IMR-90 (cell line): ENCODE data around the gene LETM1. TPM values are rescaled to one million over a fixed set of nuclear protein-coding genes. Genes with fewer than 3 reads are reported as not detected.

ENCODE experiments used
- ATAC-seq: fragments of 200-7000 bp; cut with Tn5 transposase; 2 replicates; pipeline ENCODE4 v1.9.1; 2020; ENCODE audit warnings: low read depth, mild to moderate bottlenecking, moderate library complexity
- BruUV-seq: library from RNA; stranded (reverse); fragments of 400-500 nt; replicated peaks from 2 replicates; lab custom pipeline; 2021; lab: Mats Ljungman, UMichigan
- CTCF ChIA-PET: fragments of 300-600 bp; formaldehyde crosslinking; extraction: SDS; loops from one replicate; lab custom pipeline; 2021; ENCODE audit warnings: antibody characterized with exemption; lab: Yijun Ruan, JAX
- POLR2A ChIA-PET: fragments of 300-600 bp; sonication (Branson Sonifier 250); formaldehyde crosslinking; loops from one replicate; lab custom pipeline; 2022; ENCODE audit warnings: antibody characterized with exemption; ENCODE audit not compliant: unreplicated experiment; lab: Charles Lee
- DNase-seq: peaks from one replicate; pipeline ENCODE4 v3.0.0; 2013
- H2AFZ ChIP-seq: replicated peaks from 2 replicates; pipeline ENCODE3; 2013; ENCODE audit warnings: low read length, mild to moderate bottlenecking; ENCODE audit not compliant: poor library complexity
- H2AK5ac ChIP-seq: 2 replicates; pipeline ENCODE4 v1.6.1; 2013; ENCODE audit warnings: low read depth, low read length, inconsistent platforms
- H2AK9ac ChIP-seq: replicated peaks from 2 replicates; pipeline ENCODE3; 2013; ENCODE audit warnings: mild to moderate bottlenecking, low read depth, low read length, moderate library complexity; ENCODE audit not compliant: poor library complexity
- H2BK120ac ChIP-seq: 2 replicates; pipeline ENCODE4 v1.6.1; 2013; ENCODE audit warnings: low read depth, low read length, inconsistent platforms
- H2BK15ac ChIP-seq: 3 replicates; pipeline ENCODE4 v1.6.1; 2013; ENCODE audit warnings: low read depth, low read length, inconsistent platforms
- H2BK20ac ChIP-seq: 2 replicates; pipeline ENCODE4 v1.6.1; 2013; ENCODE audit warnings: low read depth, mild to moderate bottlenecking, inconsistent platforms, low read length, moderate library complexity
- H2BK5ac ChIP-seq: 2 replicates; pipeline ENCODE4 v1.6.1; 2013; ENCODE audit warnings: mild to moderate bottlenecking, low read depth, low read length, inconsistent platforms; ENCODE audit not compliant: poor library complexity, severe bottlenecking
- H3K14ac ChIP-seq: replicated peaks from 2 replicates; pipeline ENCODE4 v1.6.1; 2013; ENCODE audit warnings: low read depth, low read length, inconsistent platforms
- H3K18ac ChIP-seq: 2 replicates; pipeline ENCODE4 v1.6.1; 2013; ENCODE audit warnings: low read depth, low read length, control low read depth
- H3K23ac ChIP-seq: 2 replicates; pipeline ENCODE4 v1.6.1; 2013; ENCODE audit warnings: low read depth, low read length, inconsistent platforms
- H3K27ac ChIP-seq: 2 replicates; pipeline ENCODE4 v1.5.1; 2013; ENCODE audit warnings: mild to moderate bottlenecking, control low read depth, low read length; ENCODE audit not compliant: insufficient read depth
- H3K27me3 ChIP-seq: 2 replicates; pipeline ENCODE4 v1.6.1; 2013; ENCODE audit warnings: low read length; ENCODE audit not compliant: control insufficient read depth, insufficient read depth
- H3K36me3 ChIP-seq: 2 replicates; pipeline ENCODE4 v1.6.1; 2013; ENCODE audit warnings: low read length, mixed read lengths; ENCODE audit not compliant: control insufficient read depth, insufficient read depth
- H3K4ac ChIP-seq: 2 replicates; pipeline ENCODE4 v1.6.1; 2013; ENCODE audit warnings: low read depth, low read length, inconsistent platforms
- H3K4me1 ChIP-seq: 2 replicates; pipeline ENCODE4 v1.6.1; 2013; ENCODE audit warnings: low read length, mixed read lengths; ENCODE audit not compliant: control insufficient read depth, insufficient read depth
- H3K4me2 ChIP-seq: 2 replicates; pipeline ENCODE4 v1.6.1; 2013; ENCODE audit warnings: low read depth, mild to moderate bottlenecking, control low read depth, low read length, moderate library complexity
- H3K4me3 ChIP-seq: 2 replicates; pipeline ENCODE4 v1.5.1; 2013; ENCODE audit warnings: low read depth, mild to moderate bottlenecking, control low read depth, low read length, moderate library complexity; ENCODE audit not compliant: insufficient read depth
- H3K56ac ChIP-seq: 2 replicates; pipeline ENCODE4 v1.6.1; 2013; ENCODE audit warnings: low read length, inconsistent platforms; ENCODE audit not compliant: insufficient read depth; ENCODE audit errors: extremely low read depth
- H3K79me1 ChIP-seq, 2 experiments: 2 replicates each; pipeline ENCODE4 v1.6.1; 2013; ENCODE audit warnings: low read length in 2 of 2, inconsistent platforms in 1 of 2, low read depth in 1 of 2
- H3K9ac ChIP-seq: 2 replicates; pipeline ENCODE4 v1.6.1; 2013; ENCODE audit warnings: low read depth, low read length, control low read depth
- H3K9me1 ChIP-seq: 2 replicates; pipeline ENCODE4 v1.6.1; 2013; ENCODE audit warnings: low read length, inconsistent platforms; ENCODE audit not compliant: insufficient read depth
- H3K9me3 ChIP-seq: 2 replicates; pipeline ENCODE4 v1.6.1; 2013; ENCODE audit warnings: low read length; ENCODE audit not compliant: control insufficient read depth, insufficient read depth
- H4K20me1 ChIP-seq: 2 replicates; pipeline ENCODE4 v1.6.1; 2013; ENCODE audit warnings: low read length, inconsistent platforms; ENCODE audit not compliant: insufficient read depth
- H4K5ac ChIP-seq: 2 replicates; pipeline ENCODE4 v1.6.1; 2013; ENCODE audit warnings: mild to moderate bottlenecking, low read depth, low read length, control low read depth
- H4K8ac ChIP-seq, 2 experiments: 2 replicates each; pipeline ENCODE4 v1.6.1; 2013; ENCODE audit warnings: low read depth in 2 of 2, low read length in 2 of 2, control low read depth in 1 of 2, inconsistent platforms in 1 of 2
- H4K91ac ChIP-seq: 2 replicates; pipeline ENCODE4 v1.6.1; 2013; ENCODE audit warnings: low read depth, low read length, inconsistent platforms; ENCODE audit not compliant: insufficient read depth
- BHLHE40 ChIP-seq: fragments of 150-350 bp; IDR thresholded peaks from 2 replicates; pipeline ENCODE4 v1.6.1; 2016; ENCODE audit warnings: mild to moderate bottlenecking, low read depth, low read length
- CEBPB ChIP-seq: IDR thresholded peaks from 2 replicates; pipeline ENCODE4 v1.6.1; 2012; ENCODE audit warnings: low read depth, low read length, improper control_type of control experiment
- CHD1 ChIP-seq: IDR thresholded peaks from 2 replicates; pipeline ENCODE4 v1.6.1; 2012; ENCODE audit warnings: low read depth, low read length, improper control_type of control experiment
- MAFK ChIP-seq: IDR thresholded peaks from 2 replicates; pipeline ENCODE4 v1.6.1; 2012; ENCODE audit warnings: low read depth, low read length, improper control_type of control experiment
- MXI1 ChIP-seq: IDR thresholded peaks from 2 replicates; pipeline ENCODE4 v1.6.1; 2012; ENCODE audit warnings: low read depth, mild to moderate bottlenecking, low read length, moderate library complexity, borderline replicate concordance
- NFE2L2 ChIP-seq: fragments of 150-350 bp; IDR thresholded peaks from 2 replicates; pipeline ENCODE4 v1.6.1; 2016; ENCODE audit warnings: low read depth, mild to moderate bottlenecking, low read length
- RCOR1 ChIP-seq: IDR thresholded peaks from 2 replicates; pipeline ENCODE4 v1.6.1; 2012; ENCODE audit warnings: mild to moderate bottlenecking, low read length, improper control_type of control experiment; ENCODE audit not compliant: insufficient replicate concordance
- RFX5 ChIP-seq: IDR thresholded peaks from 2 replicates; pipeline ENCODE4 v1.8.0; 2012; ENCODE audit warnings: low read depth, mild to moderate bottlenecking, low read length, moderate library complexity
- SMC3 ChIP-seq: fragments of 150-350 bp; IDR thresholded peaks from 2 replicates; pipeline ENCODE4 v1.6.1; 2016; ENCODE audit warnings: low read depth, mild to moderate bottlenecking, antibody characterized with exemption, low read length, moderate library complexity
- USF2 ChIP-seq: fragments of 150-350 bp; IDR thresholded peaks from 2 replicates; pipeline ENCODE4 v1.6.1; 2017; ENCODE audit warnings: mild to moderate bottlenecking, antibody characterized with exemption, low read length, low read depth
- WGBS, 2 experiments: methylation state at CpG; one replicate each; pipeline versions ENCODE4 v1.1.5 to v1.1.7; 2013; ENCODE audit warnings: missing lambda C conversion rate in 2 of 2; ENCODE audit not compliant: insufficient read length in 1 of 2; ENCODE audit errors: extremely low coverage in 2 of 2; 5-methylcytosine and 5-hydroxymethylcytosine counted together
- dilution Hi-C: fragments of 300-500 bp; cut with HindIII; formaldehyde crosslinking; loops from one replicate; pipeline ENCODE4 v1.14.3; 2018; ENCODE audit warnings: low sequenced_read_pairs; ENCODE audit not compliant: unreplicated experiment
- in situ Hi-C: fragments of 300-500 bp; cut with MboI; formaldehyde crosslinking; loops from 3 replicates; pipeline ENCODE4 v1.14.3; 2019; ENCODE audit warnings: low sequenced_read_pairs, inconsistent platforms, mixed read lengths
- intact Hi-C: fragments of 100-400 bp; cut with micrococcal nuclease; formaldehyde crosslinking; loops from 2 replicates; pipeline ENCODE4 v1.10.0; 2022
- polyA plus RNA-seq, 3 experiments: library from polyadenylated mRNA; depleted of rRNA; stranded (reverse); fragments of >200 nt; gene quantifications; 2 replicates each; pipeline ENCODE4 v1.2.3, GENCODE V29; 2012; ENCODE audit warnings: low replicate concordance in 1 of 3
- total RNA-seq: library from RNA; depleted of rRNA; stranded (reverse); fragments of >200 nt; gene quantifications from 2 replicates; pipeline ENCODE4 v1.2.3, GENCODE V29; 2012
- TF ChIP-seq, protein P1 (sequence below): conservative IDR thresholded peaks from 2 replicates; pipeline ENCODE4 v1.5.1; 2012; ENCODE audit warnings: mild to moderate bottlenecking, low read depth, low read length, improper control_type of control experiment
- TF ChIP-seq, protein P2 (sequence below): fragments of 150-350 bp; IDR thresholded peaks from 2 replicates; pipeline ENCODE4 v1.6.1; 2016; ENCODE audit warnings: low read depth, mild to moderate bottlenecking, low read length, moderate library complexity, borderline replicate concordance

LETM1 gene
- total and polyA plus RNA-seq, 2 of the 4 experiments (the other 2 are of a cell fraction): 25.0 to 49.3 TPM

DNA sequence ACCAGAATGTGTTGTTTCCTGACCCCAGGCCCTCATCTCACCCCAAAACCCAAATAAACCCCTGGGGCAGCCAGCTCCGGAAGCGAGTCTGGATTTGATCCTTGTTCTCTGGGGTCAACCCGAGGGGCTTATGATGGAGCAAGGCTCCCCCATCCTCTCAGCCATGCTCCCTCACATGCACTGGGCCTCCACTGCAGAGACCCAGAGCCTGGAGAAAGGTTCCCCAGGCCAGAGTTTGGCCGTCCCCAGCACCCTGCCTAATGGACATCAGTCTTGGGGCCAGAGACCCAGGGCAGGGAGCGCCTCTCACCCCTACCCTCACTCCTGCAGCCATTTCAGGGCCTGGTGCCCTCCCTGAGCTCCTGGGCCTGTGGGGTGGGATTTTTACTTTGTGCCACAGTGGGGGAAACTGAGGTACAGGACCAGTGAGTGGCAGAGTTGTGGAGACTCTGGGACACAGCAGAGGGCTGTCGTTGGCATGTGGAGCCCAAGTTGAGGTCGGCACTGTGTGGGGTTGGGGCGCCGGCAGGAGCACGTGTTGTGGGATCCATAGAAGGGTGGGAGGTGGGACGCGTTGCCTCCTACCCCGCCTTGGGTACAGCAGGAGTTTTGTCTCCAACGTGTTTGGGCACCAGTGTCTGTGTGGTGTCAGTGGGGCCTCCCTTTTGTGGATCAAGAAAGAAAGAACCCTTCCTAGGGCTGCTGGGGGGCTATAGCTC is 59.3 kb downstream of the LETM1 start:
- Histone ChIP-seq H2BK15ac (no peak overlapping the region), H2BK120ac (no peak overlapping the region), H3K9me3 (no peaks in the 10 kb centered on the region), H3K36me3 (no peaks in the 10 kb centered on the region), H2AK9ac (no peak overlapping the region), H4K91ac (no peak overlapping the region), H2AFZ (no peak overlapping the region), H3K56ac (no peak overlapping the region), H2BK5ac (no peak overlapping the region), H3K4me2 (no peak overlapping the region), H3K9ac (no peak overlapping the region), H3K23ac (no peak overlapping the region), H4K8ac (no peak overlapping the region), H3K27me3 (peaks cover 48% of the 10 kb centered on the region), H3K4ac (no peak overlapping the region), H3K79me1 (no peaks in the 10 kb centered on the region), H4K5ac (no peak overlapping the region), H4K20me1 (peaks cover 6% of the 10 kb centered on the region; the same call in 1 of the 2 replicates), H3K18ac (no peak overlapping the region), H2BK20ac (no peak overlapping the region), H3K4me1 (peaks cover 2% of the 10 kb centered on the region; the same call in 1 of the 2 replicates), H2AK5ac (no peak overlapping the region), H3K27ac (no peak overlapping the region), H3K9me1 (no peaks in the 10 kb centered on the region), H3K4me3 (no peak overlapping the region), H3K14ac (no peak overlapping the region)
- DNase-seq (no peak), ATAC-seq (no peak)
- ChIA-PET POLR2A (no interaction called here), CTCF (no interaction called here)
- intact Hi-C loops: no loop called here
- dilution Hi-C loops: no loop called here
- TF ChIP-seq BHLHE40: no peak
- TF ChIP-seq, protein P1, sequence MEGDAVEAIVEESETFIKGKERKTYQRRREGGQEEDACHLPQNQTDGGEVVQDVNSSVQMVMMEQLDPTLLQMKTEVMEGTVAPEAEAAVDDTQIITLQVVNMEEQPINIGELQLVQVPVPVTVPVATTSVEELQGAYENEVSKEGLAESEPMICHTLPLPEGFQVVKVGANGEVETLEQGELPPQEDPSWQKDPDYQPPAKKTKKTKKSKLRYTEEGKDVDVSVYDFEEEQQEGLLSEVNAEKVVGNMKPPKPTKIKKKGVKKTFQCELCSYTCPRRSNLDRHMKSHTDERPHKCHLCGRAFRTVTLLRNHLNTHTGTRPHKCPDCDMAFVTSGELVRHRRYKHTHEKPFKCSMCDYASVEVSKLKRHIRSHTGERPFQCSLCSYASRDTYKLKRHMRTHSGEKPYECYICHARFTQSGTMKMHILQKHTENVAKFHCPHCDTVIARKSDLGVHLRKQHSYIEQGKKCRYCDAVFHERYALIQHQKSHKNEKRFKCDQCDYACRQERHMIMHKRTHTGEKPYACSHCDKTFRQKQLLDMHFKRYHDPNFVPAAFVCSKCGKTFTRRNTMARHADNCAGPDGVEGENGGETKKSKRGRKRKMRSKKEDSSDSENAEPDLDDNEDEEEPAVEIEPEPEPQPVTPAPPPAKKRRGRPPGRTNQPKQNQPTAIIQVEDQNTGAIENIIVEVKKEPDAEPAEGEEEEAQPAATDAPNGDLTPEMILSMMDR: no peak
- no peak for TF ChIP-seq CEBPB
- no peak for TF ChIP-seq SMC3
- TF ChIP-seq MXI1: no peak
- TF ChIP-seq, protein P2, sequence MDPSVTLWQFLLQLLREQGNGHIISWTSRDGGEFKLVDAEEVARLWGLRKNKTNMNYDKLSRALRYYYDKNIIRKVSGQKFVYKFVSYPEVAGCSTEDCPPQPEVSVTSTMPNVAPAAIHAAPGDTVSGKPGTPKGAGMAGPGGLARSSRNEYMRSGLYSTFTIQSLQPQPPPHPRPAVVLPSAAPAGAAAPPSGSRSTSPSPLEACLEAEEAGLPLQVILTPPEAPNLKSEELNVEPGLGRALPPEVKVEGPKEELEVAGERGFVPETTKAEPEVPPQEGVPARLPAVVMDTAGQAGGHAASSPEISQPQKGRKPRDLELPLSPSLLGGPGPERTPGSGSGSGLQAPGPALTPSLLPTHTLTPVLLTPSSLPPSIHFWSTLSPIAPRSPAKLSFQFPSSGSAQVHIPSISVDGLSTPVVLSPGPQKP: no peak
- TF ChIP-seq CHD1: no peak
- no peak for TF ChIP-seq RFX5
- TF ChIP-seq MAFK: no peak
- no peak for TF ChIP-seq RCOR1
- TF ChIP-seq USF2: no peak
- TF ChIP-seq NFE2L2: no peak
- BruUV-seq: no TSS peak
- WGBS, 2 experiments: 100% methylated on average over 1 of the region's 14 CpGs; no CpG with 5 or more reads in 1 of the 2 experiments
- in situ Hi-C loops: no loop called here
